ENCODE data around the gene ANKRD11.
A peak's percentile ranks its signal among the peaks of the same experiment; 100 is the strongest.

Gene ANKRD11

GRCh38 chr16:89490439-89491237 is at the start of gene ANKRD11:
ANKRD11 (minus strand) TSS chr16:89490561; CDS start chr16:89317019, 173,542 bp downstream.
- peak; percentile 94 to 95 for DNase-seq (ENCODE audit: low read depth in 2 of 2)

- no peak for DNase-seq (ENCODE audit: low read depth in 2 of 2)
Observed at GRCh38 chr16:89538286-89538685, 47.9 kb upstream of the ANKRD11 start.

GRCh38 chr16:89537549-89537925 is 47.2 kb upstream of the ANKRD11 start:
- no peak for DNase-seq (ENCODE audit: low read depth in 2 of 2)

GRCh38 chr16:89536886-89537548 is 46.7 kb upstream of the ANKRD11 start:
- DNase-seq (ENCODE audit: low read depth in 2 of 2), result no peak

- DNase-seq (ENCODE audit: low read depth in 2 of 2), result no peak
Observed at GRCh38 chr16:89536371-89536770, 46.0 kb upstream of the ANKRD11 start.

- no peak for DNase-seq (ENCODE audit: low read depth in 2 of 2)
Observed at GRCh38 chr16:89534252-89534756, 43.9 kb upstream of the ANKRD11 start.

GRCh38 chr16:89531821-89532526 is 41.6 kb upstream of the ANKRD11 start:
- DNase-seq (ENCODE audit: low read depth in 2 of 2), result no peak

- DNase-seq (ENCODE audit: low read depth in 2 of 2), result no peak
Observed at GRCh38 chr16:89530401-89531381, 40.3 kb upstream of the ANKRD11 start.

GRCh38 chr16:89529097-89529496 is 38.7 kb upstream of the ANKRD11 start:
- DNase-seq (ENCODE audit: low read depth in 2 of 2), result no peak

- DNase-seq (ENCODE audit: low read depth in 2 of 2), result no peak
Observed at GRCh38 chr16:89525146-89525913, 35.0 kb upstream of the ANKRD11 start.

GRCh38 chr16:89523680-89524344 is 33.5 kb upstream of the ANKRD11 start:
- DNase-seq (ENCODE audit: low read depth in 2 of 2), result no peak

- no peak for DNase-seq (ENCODE audit: low read depth in 2 of 2)
Observed at GRCh38 chr16:89522287-89522686, 31.9 kb upstream of the ANKRD11 start.

- DNase-seq (ENCODE audit: low read depth in 2 of 2), result no peak
Observed at GRCh38 chr16:89519881-89520280, 29.5 kb upstream of the ANKRD11 start.

GRCh38 chr16:89517128-89517527 is 26.8 kb upstream of the ANKRD11 start:
- DNase-seq (ENCODE audit: low read depth in 2 of 2), result no peak

- no peak for DNase-seq (ENCODE audit: low read depth in 2 of 2)
Observed at GRCh38 chr16:89512453-89512852, 22.1 kb upstream of the ANKRD11 start.

- DNase-seq (ENCODE audit: low read depth in 2 of 2), result no peak
Observed at GRCh38 chr16:89511374-89511773, 21.0 kb upstream of the ANKRD11 start.

GRCh38 chr16:89510526-89510925 is 20.2 kb upstream of the ANKRD11 start:
- DNase-seq (ENCODE audit: low read depth in 2 of 2), result no peak

- peak; percentile 78 to 82 for DNase-seq (ENCODE audit: low read depth in 2 of 2)
Observed at GRCh38 chr16:89507834-89508590, 17.7 kb upstream of the ANKRD11 start, which contains the start of gene SPG7. SPG7 (plus strand) TSS chr16:89508403; CDS start chr16:89508418, 15 bp downstream.
